A673 (cell line): ENCODE measurements around the gene ATP5F1B.

ENCODE experiments used
- CTCF ChIP-seq: fragments of 300-800, 200-600 bp; sonication (generic); conservative IDR thresholded peaks from 2 replicates; pipeline ENCODE4 v1.5.1; 2017; ENCODE audit warnings: low read depth, mild to moderate bottlenecking, antibody characterized with exemption, low read length, moderate library complexity, mixed read lengths
- EZH2 ChIP-seq: fragments of 200-600 bp; sonication (generic); IDR thresholded peaks from 2 replicates; pipeline ENCODE4 v1.6.1; 2017; ENCODE audit warnings: borderline replicate concordance, low read depth, mild to moderate bottlenecking, mixed read lengths, antibody characterized with exemption, low read length; ENCODE audit not compliant: poor library complexity, severe bottlenecking

- TF ChIP-seq CTCF (no peak), EZH2 (no peak)
Observed at GRCh38 chr12:56631790-56632700, 13.7 kb downstream of the ATP5F1B start.
